HG03135 (cell line): ENCODE data around the gene FYN.

Experiments
- ATAC-seq: cut with Tn5 transposase; IDR thresholded peaks from one replicate; pipeline ENCODE4 v1.9.1; 2021; ENCODE audit warnings: mild to moderate bottlenecking, moderate library complexity; ENCODE audit not compliant: unreplicated experiment

Gene FYN

DNA sequence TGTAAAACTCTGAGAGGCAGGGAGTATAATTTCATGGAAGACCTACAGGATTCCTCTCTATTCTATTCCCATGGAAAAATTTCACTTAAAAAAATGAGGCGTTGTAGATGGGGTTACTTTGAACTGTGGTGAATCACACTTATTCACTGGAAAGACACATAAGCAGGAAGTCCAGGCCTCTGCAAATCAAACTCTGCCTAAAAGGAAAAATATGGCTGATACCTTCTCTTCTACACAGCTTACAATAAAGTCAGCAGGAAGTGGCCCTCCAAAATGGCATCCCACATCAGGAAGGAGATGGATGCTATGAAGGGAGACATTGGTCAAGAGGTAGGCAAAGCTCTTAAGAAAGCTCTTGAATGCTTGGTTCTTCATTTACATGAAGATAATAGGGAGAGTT is 115.9 kb downstream of the FYN start:
- ATAC-seq: no peak

DNA sequence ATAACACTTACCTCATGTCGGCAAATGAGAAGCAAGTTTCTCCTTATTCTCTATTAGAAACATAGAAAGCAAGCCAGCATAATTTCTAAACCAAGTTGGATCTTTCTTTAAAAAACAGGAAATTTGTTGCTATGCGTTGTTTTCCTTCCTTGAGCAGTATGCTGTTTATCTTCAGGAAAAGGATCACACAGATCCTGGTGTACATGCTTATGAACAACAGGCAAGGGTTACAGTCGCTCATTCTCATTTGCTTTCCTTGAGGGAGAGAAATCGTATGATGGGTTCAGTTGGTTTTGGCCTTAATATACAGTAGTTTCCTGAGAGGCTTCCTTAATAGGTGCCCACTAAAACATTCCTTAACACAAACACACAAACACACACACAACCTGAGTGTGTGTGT is 118.8 kb downstream of the FYN start:
- ATAC-seq: no peak

DNA sequence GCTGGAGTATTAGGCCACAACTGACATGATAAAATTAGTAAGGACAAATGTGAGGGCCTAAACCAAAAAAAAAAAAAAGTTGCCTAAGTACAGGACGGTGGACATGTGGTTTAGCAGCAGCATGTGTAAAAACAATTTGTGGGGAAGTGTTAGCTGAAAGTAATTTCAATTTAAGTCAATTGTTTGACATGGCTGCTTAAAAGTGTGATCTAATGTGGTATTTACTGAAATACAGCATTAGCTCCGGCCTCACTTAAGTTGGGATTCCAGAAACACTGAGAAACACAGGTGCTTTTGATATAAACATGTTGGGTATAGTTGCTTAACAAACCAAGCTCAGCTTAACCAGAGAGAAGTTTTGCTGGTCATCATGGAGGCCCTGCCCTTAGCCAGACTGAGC is 119.7 kb downstream of the FYN start:
- no peak for ATAC-seq

DNA sequence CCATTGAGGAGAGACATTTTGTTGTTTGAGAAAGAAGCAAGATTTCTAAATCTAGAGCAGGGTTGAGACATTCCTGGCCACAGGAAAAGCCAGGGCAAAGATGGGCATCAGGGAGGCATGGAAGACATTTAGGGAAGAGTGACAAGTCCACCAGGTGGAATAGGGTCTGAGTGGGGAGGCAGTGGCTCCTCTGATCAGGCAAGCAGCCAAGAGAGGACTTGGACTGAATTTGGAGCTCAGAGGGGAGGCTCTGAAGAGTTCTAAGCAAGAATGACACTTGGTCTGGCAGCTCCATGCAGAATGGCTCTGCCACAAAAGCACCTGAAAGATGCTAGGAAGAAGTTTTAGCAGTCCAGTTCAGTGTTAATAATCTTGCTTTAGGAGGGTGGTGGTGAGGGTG is 120.8 kb downstream of the FYN start:
- ATAC-seq: no peak

DNA sequence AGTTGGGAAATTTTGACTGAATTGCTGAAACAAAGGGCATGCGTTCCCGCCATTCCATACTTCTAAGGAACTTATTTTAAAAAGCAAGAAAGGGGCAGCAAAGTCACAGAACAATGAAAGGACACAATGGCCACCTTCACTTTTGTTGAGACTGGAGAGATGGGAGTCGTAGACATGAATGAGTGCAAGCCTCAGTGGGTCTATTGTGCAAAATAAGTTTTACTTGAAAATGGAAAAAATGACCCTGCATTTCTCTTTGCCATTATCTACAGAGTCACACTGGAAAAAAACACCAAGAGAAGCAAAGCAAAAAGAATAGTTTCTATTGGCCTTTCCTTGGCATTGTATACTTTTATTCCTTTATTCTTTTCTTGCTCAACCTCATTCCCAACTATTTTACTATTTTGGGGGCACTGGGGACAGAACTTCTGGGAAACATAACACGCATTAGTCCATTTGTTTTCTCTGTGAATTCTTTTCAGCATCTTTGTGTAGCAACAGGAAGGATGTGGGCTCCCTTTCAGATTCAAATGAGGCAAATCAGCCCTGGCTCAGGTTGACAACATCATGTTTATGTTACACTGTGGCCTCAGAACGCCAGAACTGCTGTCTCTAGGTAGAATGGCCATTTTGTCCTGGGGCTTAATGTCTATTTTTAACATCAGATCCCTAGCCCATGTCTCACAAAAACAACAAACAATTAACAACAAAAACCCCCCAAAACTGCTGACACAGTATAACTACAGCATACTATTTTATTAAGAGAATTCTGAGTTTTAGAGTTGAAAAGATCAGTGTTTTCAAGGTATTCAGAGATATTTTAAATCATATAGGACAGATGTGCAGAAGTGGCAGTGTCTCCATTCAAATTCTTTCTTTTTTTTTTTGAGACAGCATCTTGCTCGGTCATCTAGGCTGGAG is 122.2 kb downstream of the FYN start:
- ATAC-seq: peak; percentile 96

DNA sequence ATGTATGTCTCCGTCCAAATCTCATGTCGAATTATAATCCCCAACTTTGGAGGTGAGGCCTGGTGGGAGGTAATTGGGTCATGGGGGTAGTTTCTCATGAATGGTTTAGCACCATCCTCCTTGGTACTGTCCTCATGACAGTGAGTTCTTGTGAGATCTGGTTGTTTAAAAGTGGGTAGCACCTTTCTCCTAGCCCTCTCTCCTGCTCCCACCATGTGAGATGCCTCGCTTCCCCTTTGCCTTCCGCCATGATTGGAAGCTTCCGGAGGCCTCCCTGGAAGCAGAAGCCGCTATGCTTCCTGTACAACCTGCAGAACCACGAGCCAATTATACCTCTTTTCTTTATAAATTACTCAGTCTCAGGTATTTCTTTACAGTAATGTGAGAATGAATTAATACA is 123.1 kb downstream of the FYN start:
- no peak for ATAC-seq

DNA sequence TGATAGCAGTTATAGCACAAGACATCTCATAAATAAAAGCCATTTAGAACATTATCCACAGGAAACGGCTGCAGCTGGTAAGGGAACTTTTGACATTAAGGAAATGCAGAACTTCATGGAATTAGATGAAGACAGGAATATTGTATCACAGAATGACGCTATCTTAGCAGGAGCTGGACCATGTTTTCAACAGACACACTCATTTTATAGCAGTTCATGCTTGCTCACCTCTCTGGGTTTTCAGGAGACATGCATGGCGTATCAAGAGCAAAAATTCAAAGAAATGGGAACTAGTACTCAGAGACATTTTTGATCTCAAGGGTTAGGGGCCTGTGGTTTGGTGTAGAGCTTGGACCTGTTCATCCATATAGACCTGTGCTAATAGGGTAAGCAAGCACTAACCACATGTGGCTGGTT is 125.0 kb downstream of the FYN start:
- no peak for ATAC-seq

DNA sequence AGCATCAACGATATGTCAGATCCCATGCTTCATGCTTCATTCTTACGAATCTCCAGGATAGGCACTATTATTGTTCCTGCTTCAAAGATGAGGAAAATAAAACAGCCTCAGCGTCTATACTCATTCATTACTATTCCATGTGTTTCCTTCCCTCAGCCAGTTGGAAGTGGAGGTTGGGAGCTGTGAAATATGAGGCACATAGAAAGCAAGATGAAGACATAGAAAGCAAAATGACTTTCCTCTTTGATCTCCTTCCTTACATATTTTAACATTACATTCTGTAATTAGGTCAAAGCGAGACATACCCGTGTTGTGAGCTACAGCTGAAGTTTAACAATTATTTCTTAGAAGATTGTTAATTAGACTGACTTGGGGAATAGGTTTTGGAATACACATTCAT is 125.4 kb downstream of the FYN start:
- ATAC-seq: no peak

DNA sequence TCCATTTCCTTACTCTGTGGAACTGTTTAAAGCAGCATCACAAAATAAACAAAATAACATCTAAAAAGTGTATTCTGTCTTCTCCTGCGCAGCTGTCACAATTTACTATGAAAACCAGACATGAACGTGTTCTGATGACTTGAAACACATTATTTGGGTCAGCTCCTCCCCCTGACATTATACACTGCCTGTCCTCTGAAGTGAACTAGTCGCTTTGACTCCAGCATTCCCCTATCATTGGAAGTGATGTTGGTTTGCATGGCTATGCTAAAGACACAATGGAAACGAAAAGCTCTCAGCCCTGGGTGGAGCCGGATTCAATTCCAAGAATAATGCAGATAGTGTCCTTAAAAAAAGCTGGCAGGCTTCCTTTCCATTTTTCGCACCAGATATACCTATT is 125.9 kb downstream of the FYN start:
- ATAC-seq: no peak

DNA sequence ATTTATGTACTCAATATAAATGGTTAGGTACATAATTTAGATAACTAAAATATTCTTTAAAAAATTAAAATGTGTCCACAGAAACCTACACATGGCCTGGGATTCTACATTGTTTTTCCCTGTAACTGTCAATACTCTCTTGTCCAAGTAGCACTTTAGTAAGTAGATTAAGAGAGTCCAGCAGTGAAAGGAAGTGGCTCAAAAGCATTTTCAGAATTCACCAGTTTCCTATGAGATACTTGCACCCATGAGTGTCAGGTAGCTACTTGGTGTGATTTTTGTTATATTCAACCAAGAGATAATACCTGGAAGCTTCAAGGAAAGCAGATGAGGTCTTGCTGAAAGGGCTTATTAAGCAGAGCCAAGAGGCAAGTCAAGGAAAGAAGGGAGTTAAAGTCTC is 126.3 kb downstream of the FYN start:
- no peak for ATAC-seq

DNA sequence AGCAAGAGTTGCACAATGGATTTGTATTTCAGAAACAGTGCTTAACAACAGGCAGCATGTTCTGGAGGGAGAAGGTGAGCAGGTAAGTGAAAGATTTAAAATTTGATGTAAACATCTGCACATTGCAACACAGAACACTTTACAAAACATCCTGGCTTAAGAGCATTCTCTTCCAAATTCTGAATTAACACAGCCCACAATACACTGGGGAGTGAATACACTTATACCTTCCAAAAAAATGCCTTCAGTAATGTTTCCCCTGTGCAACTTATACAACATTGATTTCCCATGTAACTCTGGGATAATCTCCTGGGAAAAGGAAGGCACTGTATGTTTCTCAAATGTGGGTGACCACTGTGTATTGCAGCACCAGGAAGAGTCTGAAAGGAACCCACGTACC is 127.6 kb downstream of the FYN start:
- no peak for ATAC-seq

DNA sequence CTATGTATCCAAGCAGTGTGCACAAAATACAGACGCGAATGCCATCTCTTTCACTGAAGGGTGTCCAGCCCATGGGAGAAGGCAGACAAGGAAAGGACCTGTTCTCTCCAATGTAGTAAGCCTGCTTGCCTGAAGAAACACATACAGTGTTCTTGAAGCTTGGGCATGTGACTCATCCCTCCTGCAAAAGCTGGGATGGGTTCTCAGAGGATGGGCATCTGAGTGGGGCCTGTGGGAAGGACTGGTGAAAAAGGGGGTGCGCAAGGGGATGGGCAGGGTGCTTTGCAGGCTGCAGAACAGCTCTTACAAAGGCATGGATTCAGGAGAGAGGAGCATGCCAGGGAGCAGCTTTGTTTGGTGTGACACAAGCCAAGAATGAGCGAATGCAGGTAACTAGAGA is 128.1 kb downstream of the FYN start:
- no peak for ATAC-seq

DNA sequence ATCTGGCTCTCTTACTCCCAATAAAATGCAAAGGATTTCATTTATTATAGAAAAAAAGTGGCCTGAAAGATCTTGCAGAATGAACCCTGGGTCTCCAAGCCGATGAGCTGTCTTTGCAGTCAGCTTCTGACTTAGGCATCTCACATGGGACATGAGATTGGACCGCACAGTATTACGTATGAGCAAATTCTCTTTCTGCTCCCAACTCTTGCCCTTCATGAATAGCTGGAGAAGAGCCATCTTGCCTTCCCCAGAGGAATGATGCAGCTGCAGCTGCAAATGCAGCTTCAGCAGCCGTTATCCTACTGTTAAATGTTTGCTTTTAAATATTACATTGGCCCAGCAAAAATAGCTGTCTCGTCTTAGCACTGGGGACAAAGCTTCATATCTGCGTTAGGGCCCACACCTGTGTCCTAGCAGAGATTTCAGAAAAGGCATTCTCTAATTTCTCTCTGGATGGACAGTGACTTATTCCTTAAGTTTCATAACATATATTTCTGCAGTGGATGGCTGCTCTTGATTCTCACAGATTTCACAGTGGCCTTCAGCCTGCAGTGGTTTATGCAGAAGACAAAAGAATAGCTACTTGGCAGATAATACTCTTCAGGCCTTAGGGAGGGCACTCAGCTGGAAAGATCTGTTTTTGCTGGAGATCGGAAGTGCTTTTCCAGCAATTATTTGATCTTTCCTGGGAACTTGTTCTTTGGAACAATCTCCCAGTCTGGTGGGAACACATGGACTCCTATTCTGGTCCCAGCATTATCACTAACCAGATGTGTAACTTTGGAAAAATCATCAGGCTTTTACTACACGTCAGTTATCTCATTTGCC is 129.2 kb downstream of the FYN start:
- ATAC-seq: no peak

DNA sequence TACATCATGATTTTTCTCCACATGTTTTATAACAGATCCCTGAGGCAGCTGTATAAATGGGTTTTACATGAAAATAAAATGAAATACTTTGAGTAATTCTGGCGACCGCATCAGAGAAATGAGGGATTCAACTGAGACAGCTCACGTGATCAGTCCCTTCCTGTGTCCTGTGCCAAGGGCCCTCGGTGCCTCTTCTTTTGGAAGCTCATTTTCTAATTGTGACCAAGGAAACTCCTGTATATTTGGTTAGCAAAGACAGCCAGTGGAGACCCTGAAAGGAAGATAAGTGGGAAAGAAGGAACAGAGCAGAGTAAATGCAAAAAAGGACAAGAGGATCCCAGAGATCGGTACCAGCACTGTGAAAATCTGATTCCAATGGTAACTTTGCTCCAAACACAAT is 129.9 kb downstream of the FYN start:
- no peak for ATAC-seq

DNA sequence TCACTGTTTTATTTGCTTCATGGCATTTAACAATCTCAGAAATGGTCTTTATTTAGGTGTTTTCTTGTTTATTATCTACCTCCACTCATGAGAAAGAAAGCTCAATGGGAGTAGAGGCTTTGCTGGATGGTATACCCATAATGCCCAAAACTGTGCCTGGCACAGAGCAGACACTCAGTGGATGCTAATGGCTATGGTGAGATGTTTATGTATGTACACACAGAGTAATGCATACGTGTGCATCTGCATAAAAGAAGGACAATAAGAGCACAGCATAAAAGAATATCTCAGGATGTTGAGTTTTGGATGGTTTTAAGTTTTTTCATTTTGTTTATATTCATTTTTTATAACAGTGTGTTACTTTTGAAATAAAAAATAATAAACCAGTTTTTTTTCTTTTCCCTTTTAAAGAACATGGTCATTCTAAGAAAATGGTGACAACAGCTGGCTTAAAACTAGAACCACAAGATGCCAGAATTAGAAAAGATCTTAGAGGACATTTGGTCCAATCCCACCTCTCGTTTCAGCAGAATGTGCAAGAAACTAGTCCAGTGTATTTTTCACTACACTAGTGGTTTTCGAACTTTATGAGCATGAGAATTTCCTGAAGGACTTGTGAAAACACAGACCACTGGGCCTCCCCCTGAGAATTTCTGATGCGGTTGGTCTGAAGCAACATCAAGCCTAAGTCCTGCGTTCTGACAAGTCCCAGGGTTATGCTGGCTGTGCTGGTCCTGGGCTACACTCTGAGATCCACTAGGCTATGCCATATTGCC is 131.9 kb downstream of the FYN start:
- no peak for ATAC-seq

DNA sequence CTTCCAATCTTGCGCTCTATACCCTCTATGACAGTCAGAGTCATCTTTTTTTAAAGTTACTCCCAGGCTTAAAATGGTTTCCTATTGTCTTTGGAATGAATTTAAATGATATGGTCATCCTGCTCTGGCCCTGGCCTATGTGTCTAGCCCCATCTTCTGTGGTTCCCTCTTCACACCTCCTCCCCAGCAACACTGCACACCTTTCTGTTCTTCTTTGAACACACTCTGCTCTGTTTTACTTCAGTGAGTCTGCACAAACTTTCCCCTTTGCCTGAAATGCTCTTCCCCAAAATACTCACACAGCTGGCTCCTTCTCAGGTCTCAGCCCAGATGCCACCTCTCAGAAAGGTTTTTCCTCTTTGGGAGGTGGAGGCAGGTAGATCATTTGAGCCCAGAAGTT is 132.7 kb downstream of the FYN start:
- no peak for ATAC-seq

DNA sequence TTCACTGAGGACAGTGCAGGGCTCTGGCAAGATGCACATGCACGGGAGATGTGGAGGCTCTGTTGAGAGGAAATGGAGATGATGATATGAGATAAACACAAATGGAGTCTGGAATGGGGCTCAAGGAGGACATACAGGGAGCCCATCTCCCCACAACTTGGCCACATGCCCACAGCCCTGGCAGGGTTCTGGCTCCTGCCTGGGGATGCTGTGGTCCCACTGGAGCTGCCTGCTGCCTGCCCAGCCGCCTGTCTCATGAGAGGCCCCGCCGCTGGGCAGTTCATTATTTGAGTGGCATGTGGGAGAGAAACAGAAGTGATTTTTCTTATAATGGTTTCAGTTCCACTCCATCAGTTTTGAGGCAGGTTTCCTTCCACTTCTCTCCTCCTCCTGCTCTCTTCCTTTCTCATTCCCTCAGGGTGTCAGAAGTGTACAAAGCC is 134.0 kb downstream of the FYN start:
- no peak for ATAC-seq

DNA sequence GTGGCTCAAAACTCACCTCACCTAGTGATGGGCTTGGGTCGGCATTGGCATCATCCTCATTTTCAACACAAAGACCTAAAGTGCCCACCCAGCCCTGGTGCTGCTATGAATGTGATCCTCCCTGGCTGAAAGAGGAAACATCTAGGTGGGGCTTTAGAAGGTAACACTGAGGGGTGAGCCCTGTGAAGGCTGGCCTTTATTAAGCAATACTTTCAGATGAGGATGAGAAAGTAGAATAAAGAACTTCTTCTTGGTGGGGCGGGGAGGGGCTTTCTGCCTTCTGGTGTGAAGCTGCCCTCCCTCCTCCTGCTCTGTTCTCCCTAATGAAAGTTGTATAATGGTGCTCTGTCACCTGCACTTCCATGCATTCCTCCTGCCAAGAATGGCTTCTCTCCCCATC is 134.6 kb downstream of the FYN start:
- no peak for ATAC-seq

DNA sequence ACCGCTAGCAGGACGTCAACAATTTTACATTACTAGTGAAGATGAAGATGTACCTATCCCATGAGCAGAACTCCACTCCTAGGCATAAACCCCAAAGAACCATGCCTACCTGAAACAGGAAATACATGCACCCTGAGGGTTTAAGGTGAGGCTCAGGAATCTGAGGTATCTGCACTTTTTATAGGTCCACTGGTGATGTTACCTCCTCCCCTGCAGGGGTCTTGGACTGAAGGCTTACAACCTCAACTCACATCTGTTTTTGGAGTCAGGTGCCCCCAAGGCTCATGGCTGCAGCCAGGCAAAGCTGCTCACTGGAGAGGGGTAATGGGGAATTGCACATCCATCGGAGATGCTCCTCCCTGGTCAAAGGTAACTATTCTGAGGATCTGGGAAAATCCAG is 135.1 kb downstream of the FYN start:
- no peak for ATAC-seq

DNA sequence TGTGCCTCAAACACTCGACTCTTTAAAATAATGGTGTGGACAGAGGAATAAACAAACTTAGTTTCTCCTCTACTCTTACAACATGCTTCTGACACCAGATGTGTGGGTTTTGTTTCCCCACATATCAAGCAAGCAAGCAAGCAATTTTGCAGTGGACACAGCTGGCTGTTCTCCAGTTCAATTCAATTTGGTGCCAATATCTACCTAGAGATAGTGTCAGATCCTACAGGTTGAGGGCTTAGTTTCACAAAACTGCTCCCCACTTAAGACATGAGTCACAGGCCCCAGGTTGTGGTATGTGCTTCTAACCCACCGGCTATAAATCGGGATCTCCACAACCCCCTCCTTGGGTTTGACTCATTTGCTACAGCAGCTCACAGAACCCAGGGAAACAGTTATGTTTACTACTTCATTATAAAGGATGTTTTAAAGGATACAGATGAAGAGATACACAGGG is 136.2 kb downstream of the FYN start:
- ATAC-seq: no peak

DNA sequence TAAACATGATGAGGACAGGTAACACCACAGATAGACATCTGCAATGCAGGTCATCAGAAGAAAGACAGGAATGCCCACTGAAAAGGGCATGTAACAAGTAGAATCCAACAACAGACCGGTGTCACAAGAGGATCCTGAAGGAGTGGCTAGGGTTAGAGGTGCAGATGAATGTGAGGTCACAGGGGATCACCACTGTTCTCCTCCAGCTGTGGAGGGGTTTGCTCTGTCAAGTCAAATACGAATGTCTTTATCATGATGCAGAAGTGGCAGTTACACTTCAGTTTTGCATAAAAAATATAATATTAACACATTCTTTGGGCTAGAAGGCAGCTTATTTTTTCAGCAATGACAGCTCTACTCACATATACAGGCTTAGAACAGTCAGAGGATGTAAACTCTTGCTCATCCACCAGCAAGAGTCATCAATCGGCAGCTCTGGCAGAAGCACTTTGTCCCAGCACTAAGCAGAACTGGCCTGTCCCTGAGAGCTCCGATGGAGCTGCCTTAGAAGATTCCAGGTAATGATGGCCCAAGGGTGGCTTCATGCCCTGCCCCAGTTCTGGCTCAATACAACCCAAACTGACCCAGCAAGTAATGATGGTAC is 137.1 kb downstream of the FYN start:
- no peak for ATAC-seq
